NT2/D1 (cell line): ENCODE measurements around the gene PRCD.
"Not testable (repeated sequence)": the region's sequence is repeated elsewhere in the genome, so short reads cannot be mapped to it uniquely, and the experiment has no call there.

ENCODE experiments used
- DNase-seq: peaks from one replicate; pipeline ENCODE4 v3.0.0-alpha.2; 2011; ENCODE audit warnings: low read depth, low spot score
- H3K27me3 ChIP-seq: 2 replicates; pipeline ENCODE4 v1.6.0; 2011; ENCODE audit warnings: mild to moderate bottlenecking; ENCODE audit not compliant: insufficient read length, insufficient read depth
- H3K36me3 ChIP-seq: 2 replicates; pipeline ENCODE4 v1.6.1; 2011; ENCODE audit warnings: mild to moderate bottlenecking, low read length, mixed read lengths; ENCODE audit not compliant: insufficient read depth, insufficient read length
- H3K4me1 ChIP-seq: 2 replicates; pipeline ENCODE4 v1.5.1; 2011; ENCODE audit not compliant: insufficient read depth, insufficient read length
- H3K4me3 ChIP-seq: 2 replicates; pipeline ENCODE4 v1.5.1; 2011; ENCODE audit warnings: low read depth; ENCODE audit not compliant: insufficient read length
- H3K9ac ChIP-seq: 2 replicates; pipeline ENCODE4 v1.6.0; 2011; ENCODE audit warnings: low read depth; ENCODE audit not compliant: insufficient read length
- H3K9me3 ChIP-seq: 2 replicates; pipeline ENCODE4 v1.5.1; 2011; ENCODE audit warnings: mild to moderate bottlenecking, low read length; ENCODE audit not compliant: insufficient read depth
- SUZ12 ChIP-seq: IDR thresholded peaks from 2 replicates; pipeline ENCODE4 v1.6.1; 2011; ENCODE audit not compliant: insufficient read length, insufficient read depth; ENCODE audit errors: extremely low read depth
- YY1 ChIP-seq: IDR thresholded peaks from 2 replicates; pipeline ENCODE4 v1.6.1; 2011; ENCODE audit not compliant: insufficient read length, insufficient read depth
- ZNF274 ChIP-seq: IDR thresholded peaks from 2 replicates; pipeline ENCODE4 v1.6.1; 2011; ENCODE audit warnings: mild to moderate bottlenecking, low read depth, low read length

The PRCD gene

GRCh38 chr17:76560036-76560876, 20.4 kb downstream of the PRCD start:
- Histone ChIP-seq H3K9ac (peak overlapping the region; percentile 63), H3K4me3 (peak overlapping the region; percentile 19), H3K9me3 (no peaks in the 10 kb centered on the region), H3K4me1 (peaks cover 2% of the 10 kb centered on the region), H3K36me3 (peaks cover 62% of the 10 kb centered on the region), H3K27me3 (no peaks in the 10 kb centered on the region)
- TF ChIP-seq YY1 (no peak), ZNF274 (no peak), SUZ12 (no peak)
- no peak for DNase-seq

- H3K4me3 ChIP-seq = no peak overlapping the region
- TF ChIP-seq ZNF274 (no peak), SUZ12 (no peak)
- no peaks in the 10 kb centered on the region for H3K27me3 ChIP-seq
- H3K4me1 ChIP-seq = peaks cover 2% of the 10 kb centered on the region
- no peak for DNase-seq
- no peaks in the 10 kb centered on the region for H3K9me3 ChIP-seq
- peak overlapping the region; percentile 54 for H3K9ac ChIP-seq
- H3K36me3 ChIP-seq = peaks cover 68% of the 10 kb centered on the region
Observed at GRCh38 chr17:76560877-76561221, 21.0 kb downstream of the PRCD start.

GRCh38 chr17:76561332-76561731, 21.5 kb downstream of the PRCD start:
- H3K9ac ChIP-seq = no peak overlapping the region
- peaks cover 73% of the 10 kb centered on the region for H3K36me3 ChIP-seq

GRCh38 chr17:76561799-76562268, 22.0 kb downstream of the PRCD start:
- no peaks in the 10 kb centered on the region for H3K9me3 ChIP-seq
- peak overlapping the region; percentile 1 for H3K9ac ChIP-seq
- H3K4me1 ChIP-seq = peaks cover 2% of the 10 kb centered on the region
- DNase-seq = no peak
- TF ChIP-seq SUZ12 = no peak
- no peak for TF ChIP-seq ZNF274
- TF ChIP-seq YY1 = no peak
- peaks cover 78% of the 10 kb centered on the region for H3K36me3 ChIP-seq
- H3K4me3 ChIP-seq = no peak overlapping the region
- H3K27me3 ChIP-seq = no peaks in the 10 kb centered on the region

More at GRCh38 chr17:76561332-76561731, 21.5 kb downstream of the PRCD start:
- TF ChIP-seq YY1 = no peak
- no peak for TF ChIP-seq SUZ12
- TF ChIP-seq ZNF274 = no peak
- Histone ChIP-seq H3K4me1 (peaks cover 2% of the 10 kb centered on the region), H3K9me3 (no peaks in the 10 kb centered on the region), H3K4me3 (no peak overlapping the region), H3K27me3 (no peaks in the 10 kb centered on the region)
- DNase-seq = no peak

- TF ChIP-seq SUZ12 = no peak
- TF ChIP-seq ZNF274 = no peak
- TF ChIP-seq YY1 = no peak
- DNase-seq = no peak
- peaks cover 84% of the 10 kb centered on the region for H3K36me3 ChIP-seq
- H3K27me3 ChIP-seq = no peaks in the 10 kb centered on the region
- H3K4me3 ChIP-seq = no peak overlapping the region
- H3K9me3 ChIP-seq = no peaks in the 10 kb centered on the region
- no peak overlapping the region for H3K9ac ChIP-seq
- peaks cover 2% of the 10 kb centered on the region for H3K4me1 ChIP-seq
Observed at GRCh38 chr17:76562734-76563148, 22.9 kb downstream of the PRCD start.

- H3K36me3 ChIP-seq = peaks cover 78% of the 10 kb centered on the region
- not testable (repeated sequence) for H3K4me3 ChIP-seq, H3K4me1 ChIP-seq, DNase-seq, H3K9ac ChIP-seq, H3K9me3 ChIP-seq, H3K27me3 ChIP-seq
Observed at GRCh38 chr17:76563359-76563758, 23.5 kb downstream of the PRCD start.

- not testable (repeated sequence) for H3K9ac ChIP-seq, H3K9me3 ChIP-seq, H3K27me3 ChIP-seq, H3K4me3 ChIP-seq, DNase-seq
- Histone ChIP-seq H3K36me3 (peaks cover 60% of the 10 kb centered on the region), H3K4me1 (peaks cover 11% of the 10 kb centered on the region)
Observed at GRCh38 chr17:76564991-76565727, 25.3 kb downstream of the PRCD start.
